Psoas muscle (tissue), 8 donors: ENCODE results near the gene AGRP. TPM values are rescaled to one million over a fixed set of nuclear protein-coding genes. Genes with fewer than 3 reads are reported as not detected.

Experiments
- ATAC-seq, 4 donors: fragments of 200-7000 bp; cut with Tn5 transposase; one replicate each; pipeline ENCODE4 v1.9.1; 2020; ENCODE audit warnings: moderate library complexity in 3 of 4, mild to moderate bottlenecking in 2 of 4
- DNase-seq, 2 donors: peaks; one replicate each; pipeline ENCODE4 v3.0.0-alpha.2; 2020
- H3K27ac ChIP-seq: fragments of 200-600 bp; one replicate; pipeline ENCODE4 v1.8.0; 2022
- H3K27me3 ChIP-seq, 3 donors: fragments of 200-600 bp in 1 of 3; one replicate each; pipeline versions ENCODE4 v1.6.1 to v1.8.0; 2013 to 2022; ENCODE audit warnings: low read length in 2 of 3, mild to moderate bottlenecking in 2 of 3, moderate library complexity in 1 of 3; ENCODE audit not compliant: insufficient read depth in 3 of 3
- H3K36me3 ChIP-seq, 2 donors: fragments of 200-600 bp in 1 of 2; one replicate each; pipeline versions ENCODE4 v1.6.1 to v1.8.0; 2013 to 2022; ENCODE audit warnings: low read depth in 1 of 2, mild to moderate bottlenecking in 1 of 2, moderate library complexity in 1 of 2; ENCODE audit not compliant: insufficient read depth in 1 of 2
- H3K4me1 ChIP-seq: fragments of 200-600 bp; one replicate; pipeline ENCODE4 v1.8.0; 2022
- H3K4me3 ChIP-seq: fragments of 200-600 bp; one replicate; pipeline ENCODE4 v1.8.0; 2022; ENCODE audit warnings: mild to moderate bottlenecking
- H3K9me3 ChIP-seq: fragments of 200-600 bp; one replicate; pipeline ENCODE4 v1.8.0; 2022
- WGBS, 3 donors: extraction: QIAGEN DNeasy Blood & Tissue Kit; methylation state at CpG; one replicate each; pipeline versions ENCODE4 v1.1.6 to v1.1.7; 2013; 5-methylcytosine and 5-hydroxymethylcytosine counted together
- intact Hi-C, 2 donors: fragments of 100-400 bp; cut with DNase I; formaldehyde crosslinking; loops; one replicate each; pipeline versions ENCODE4 v1.11.0 to v1.14.2; 2022
- polyA plus RNA-seq, 3 donors: library from polyadenylated mRNA; stranded (reverse); fragments of 200-250 nt; gene quantifications; one replicate each; pipeline ENCODE4 v1.2.3, GENCODE V29; 2013
- total RNA-seq, 4 donors: library from RNA; stranded (reverse); fragmentation: NEBNext Ultra II Directional in 2 of 4; extraction: Animal tissue kit (Norgen Biotek cat#: 25700) in 2 of 4; gene quantifications; one replicate each; pipeline versions ENCODE4 v1.2.1 to v1.2.4, GENCODE V29; 2021 to 2023
- TF ChIP-seq, protein P1 (sequence below): fragments of 200-600 bp; IDR thresholded peaks from one replicate; pipeline ENCODE4 v1.8.0; 2022; ENCODE audit warnings: antibody characterized with exemption
- donor health status: healthy with polysubstance abuse.
- donor health status: DM: no; HTN: no; CAD: no; lungs with moderate emphysema.
- donor health status: Bipolar disorder and iron deficiency.
- donor health status: healthy.
- donor health status: DM: yes; HTN: yes; CAD: no.
- donor health status: DM: no; HTN: no; CAD: no.
- donor health status: DM: no; HTN: no; CAD: no.
- donor health status: DM: yes; HTN: yes; CAD: no.

Gene AGRP
- total and polyA plus RNA-seq, 7 donors: not detected

DNA sequence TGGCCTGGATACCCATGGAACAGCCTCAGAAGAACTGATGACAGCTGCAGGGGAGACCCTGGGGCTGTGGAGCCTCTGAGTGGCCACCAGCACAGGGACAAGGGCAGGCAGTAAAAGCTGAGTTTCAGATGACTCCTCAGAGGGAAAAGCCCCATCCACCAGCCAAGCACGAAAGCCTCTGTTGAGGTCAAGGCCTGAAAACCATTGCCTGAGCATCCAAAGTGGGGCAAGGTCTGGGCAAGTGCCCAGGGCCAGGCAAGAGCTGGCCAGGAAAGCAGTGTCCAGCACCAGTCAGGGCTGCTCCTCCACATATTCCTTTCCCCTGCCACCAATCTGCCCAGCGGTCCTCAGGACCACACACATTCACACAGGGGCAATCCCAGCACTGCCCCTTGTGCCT, 18.8 kb downstream of the AGRP start:
- intact Hi-C loops: loop anchor here (2.0 to 5.0 kb wide), 3 partner anchors 36 to 192 kb away; no protein-coding TSS in a partner anchor
- Histone ChIP-seq H3K27me3 (no peaks in the 10 kb centered on the region), H3K27ac (peak overlapping the region; percentile 11), H3K9me3 (no peaks in the 10 kb centered on the region), H3K4me1 (peaks cover 84% of the 10 kb centered on the region), H3K36me3 (peaks cover 0 to 5% of the 10 kb centered on the region in 2 donors), H3K4me3 (no peak overlapping the region)
- DNase-seq: peak; percentile 41 to 75
- 29 to 66% (median 39%) methylated on average over 2 of the region's 2 CpGs for WGBS, 3 donors
- ATAC-seq: peak; percentile 28 to 77 (median 64)
- TF ChIP-seq, protein P1, sequence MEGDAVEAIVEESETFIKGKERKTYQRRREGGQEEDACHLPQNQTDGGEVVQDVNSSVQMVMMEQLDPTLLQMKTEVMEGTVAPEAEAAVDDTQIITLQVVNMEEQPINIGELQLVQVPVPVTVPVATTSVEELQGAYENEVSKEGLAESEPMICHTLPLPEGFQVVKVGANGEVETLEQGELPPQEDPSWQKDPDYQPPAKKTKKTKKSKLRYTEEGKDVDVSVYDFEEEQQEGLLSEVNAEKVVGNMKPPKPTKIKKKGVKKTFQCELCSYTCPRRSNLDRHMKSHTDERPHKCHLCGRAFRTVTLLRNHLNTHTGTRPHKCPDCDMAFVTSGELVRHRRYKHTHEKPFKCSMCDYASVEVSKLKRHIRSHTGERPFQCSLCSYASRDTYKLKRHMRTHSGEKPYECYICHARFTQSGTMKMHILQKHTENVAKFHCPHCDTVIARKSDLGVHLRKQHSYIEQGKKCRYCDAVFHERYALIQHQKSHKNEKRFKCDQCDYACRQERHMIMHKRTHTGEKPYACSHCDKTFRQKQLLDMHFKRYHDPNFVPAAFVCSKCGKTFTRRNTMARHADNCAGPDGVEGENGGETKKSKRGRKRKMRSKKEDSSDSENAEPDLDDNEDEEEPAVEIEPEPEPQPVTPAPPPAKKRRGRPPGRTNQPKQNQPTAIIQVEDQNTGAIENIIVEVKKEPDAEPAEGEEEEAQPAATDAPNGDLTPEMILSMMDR: no peak

DNA sequence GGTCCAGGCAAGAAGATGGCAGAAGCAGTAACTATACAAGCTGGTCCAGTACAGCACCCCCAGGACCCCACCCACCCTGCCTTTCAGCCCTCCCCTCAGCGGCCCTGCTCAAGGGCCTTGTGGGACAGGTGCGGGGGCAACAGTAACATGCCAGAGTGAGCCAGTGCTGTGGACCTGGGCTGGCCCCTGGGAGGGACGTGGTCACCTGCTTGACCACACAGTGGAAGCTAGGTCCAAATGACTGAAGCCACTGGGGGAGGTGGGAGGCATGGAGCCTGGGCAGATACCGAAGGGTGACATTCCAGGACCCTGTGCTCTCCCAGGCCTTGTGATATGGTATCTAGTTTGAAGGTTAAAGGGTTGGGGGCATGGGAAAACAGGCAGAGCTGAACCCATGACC, 19.7 kb downstream of the AGRP start:
- TF ChIP-seq, protein P1: no peak
- no peaks in the 10 kb centered on the region for H3K27me3 ChIP-seq
- H3K36me3 ChIP-seq: peaks cover 0 to 5% of the 10 kb centered on the region in 2 donors
- DNase-seq (peak in 1 of 2 donors; percentile 35), ATAC-seq (no peak)
- no peak overlapping the region for H3K27ac ChIP-seq
- 92 to 95% (median 93%) methylated on average over 4 of the region's 4 CpGs for WGBS, 3 donors
- H3K4me3 ChIP-seq: no peak overlapping the region
- H3K4me1 ChIP-seq: peaks cover 84% of the 10 kb centered on the region
- H3K9me3 ChIP-seq: no peaks in the 10 kb centered on the region
- intact Hi-C loops: loop anchor here (2.0 to 5.0 kb wide), 3 partner anchors 35 to 191 kb away; no protein-coding TSS in a partner anchor

DNA sequence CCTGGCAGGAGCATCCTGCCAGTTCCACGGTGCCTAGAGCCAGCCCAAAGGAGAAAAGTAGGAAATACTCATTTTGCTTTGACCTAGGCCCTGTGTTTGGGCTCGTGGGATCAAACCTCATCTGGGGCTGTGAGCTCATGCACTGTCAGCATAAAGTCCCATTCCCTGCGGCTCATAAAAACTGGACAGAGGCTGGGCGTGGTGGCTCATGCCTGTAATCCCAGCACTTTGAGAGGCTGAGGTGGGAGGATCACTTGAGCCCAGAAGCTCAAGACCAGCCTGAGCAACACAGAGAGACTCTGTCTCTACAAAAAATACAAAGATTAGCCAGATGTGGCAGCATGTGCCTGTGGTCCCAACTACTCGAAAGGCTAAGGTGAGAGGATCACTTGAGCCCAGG, 20.3 kb downstream of the AGRP start:
- 84 to 94% (median 89%) methylated on average over 5 of the region's 5 CpGs for WGBS, 3 donors
- ATAC-seq (no peak), DNase-seq (peak in 1 of 2 donors; percentile 46)
- intact Hi-C loops: loop anchor here in 1 of 2 donors (5.0 kb wide), 2 partner anchors 96 to 191 kb away; no protein-coding TSS in a partner anchor
- TF ChIP-seq, protein P1: no peak
- Histone ChIP-seq H3K9me3 (no peaks in the 10 kb centered on the region), H3K36me3 (peaks cover 0 to 5% of the 10 kb centered on the region in 2 donors), H3K4me1 (peaks cover 88% of the 10 kb centered on the region), H3K27ac (no peak overlapping the region), H3K4me3 (no peak overlapping the region), H3K27me3 (no peaks in the 10 kb centered on the region)

DNA sequence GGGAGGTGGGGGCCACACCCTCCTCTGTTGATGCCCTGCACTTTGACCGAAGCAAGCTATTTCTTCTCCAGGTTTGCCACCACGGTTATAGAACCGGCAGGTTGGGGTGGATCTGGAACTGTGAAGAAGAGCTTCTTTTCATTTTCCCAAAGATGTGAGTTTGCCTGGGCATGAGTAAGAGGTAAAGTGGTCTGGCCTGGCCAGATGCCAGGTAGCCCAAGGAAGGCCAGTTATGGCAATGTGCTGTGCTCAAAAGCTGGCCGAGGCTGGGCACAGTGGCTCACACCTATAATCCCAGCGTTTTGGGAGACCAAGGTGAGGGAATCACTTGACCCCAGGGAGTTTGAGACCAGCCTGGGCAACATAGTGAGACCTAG, 21.1 kb downstream of the AGRP start:
- intact Hi-C loops: loop anchor here in 1 of 2 donors (5.0 kb wide), 2 partner anchors 95 to 190 kb away; no protein-coding TSS in a partner anchor
- DNase-seq (no peak), ATAC-seq (no peak)
- TF ChIP-seq, protein P1: no peak
- Histone ChIP-seq H3K4me3 (no peak overlapping the region), H3K27me3 (no peaks in the 10 kb centered on the region), H3K27ac (no peak overlapping the region), H3K4me1 (peaks cover 88% of the 10 kb centered on the region), H3K9me3 (no peaks in the 10 kb centered on the region), H3K36me3 (peaks cover 0 to 5% of the 10 kb centered on the region in 2 donors)
- 80 to 91% (median 91%) methylated on average over 5 of the region's 5 CpGs for WGBS, 3 donors
